IMR-90 (cell line): ENCODE data around the gene CFAP69. TPM values are rescaled to one million over a fixed set of nuclear protein-coding genes. Genes with fewer than 3 reads are reported as not detected.

Experiments
- ATAC-seq: fragments of 200-7000 bp; cut with Tn5 transposase; 2 replicates; pipeline ENCODE4 v1.9.1; 2020; ENCODE audit warnings: low read depth, mild to moderate bottlenecking, moderate library complexity
- BruUV-seq: library from RNA; stranded (reverse); fragments of 400-500 nt; replicated peaks from 2 replicates; lab custom pipeline; 2021; lab: Mats Ljungman, UMichigan
- CTCF ChIA-PET: fragments of 300-600 bp; formaldehyde crosslinking; extraction: SDS; loops from one replicate; lab custom pipeline; 2021; ENCODE audit warnings: antibody characterized with exemption; lab: Yijun Ruan, JAX
- POLR2A ChIA-PET: fragments of 300-600 bp; sonication (Branson Sonifier 250); formaldehyde crosslinking; loops from one replicate; lab custom pipeline; 2022; ENCODE audit warnings: antibody characterized with exemption; ENCODE audit not compliant: unreplicated experiment; lab: Charles Lee
- DNase-seq: peaks from one replicate; pipeline ENCODE4 v3.0.0; 2013
- H2AFZ ChIP-seq: replicated peaks from 2 replicates; pipeline ENCODE3; 2013; ENCODE audit warnings: low read length, mild to moderate bottlenecking; ENCODE audit not compliant: poor library complexity
- H2AK5ac ChIP-seq: 2 replicates; pipeline ENCODE4 v1.6.1; 2013; ENCODE audit warnings: low read depth, low read length, inconsistent platforms
- H2AK9ac ChIP-seq: replicated peaks from 2 replicates; pipeline ENCODE3; 2013; ENCODE audit warnings: mild to moderate bottlenecking, low read depth, low read length, moderate library complexity; ENCODE audit not compliant: poor library complexity
- H2BK120ac ChIP-seq: 2 replicates; pipeline ENCODE4 v1.6.1; 2013; ENCODE audit warnings: low read depth, low read length, inconsistent platforms
- H2BK15ac ChIP-seq: 3 replicates; pipeline ENCODE4 v1.6.1; 2013; ENCODE audit warnings: low read depth, low read length, inconsistent platforms
- H2BK20ac ChIP-seq: 2 replicates; pipeline ENCODE4 v1.6.1; 2013; ENCODE audit warnings: low read depth, mild to moderate bottlenecking, inconsistent platforms, low read length, moderate library complexity
- H2BK5ac ChIP-seq: 2 replicates; pipeline ENCODE4 v1.6.1; 2013; ENCODE audit warnings: mild to moderate bottlenecking, low read depth, low read length, inconsistent platforms; ENCODE audit not compliant: poor library complexity, severe bottlenecking
- H3K14ac ChIP-seq: replicated peaks from 2 replicates; pipeline ENCODE4 v1.6.1; 2013; ENCODE audit warnings: low read depth, low read length, inconsistent platforms
- H3K18ac ChIP-seq: 2 replicates; pipeline ENCODE4 v1.6.1; 2013; ENCODE audit warnings: low read depth, low read length, control low read depth
- H3K23ac ChIP-seq: 2 replicates; pipeline ENCODE4 v1.6.1; 2013; ENCODE audit warnings: low read depth, low read length, inconsistent platforms
- H3K27ac ChIP-seq: 2 replicates; pipeline ENCODE4 v1.5.1; 2013; ENCODE audit warnings: mild to moderate bottlenecking, control low read depth, low read length; ENCODE audit not compliant: insufficient read depth
- H3K27me3 ChIP-seq: 2 replicates; pipeline ENCODE4 v1.6.1; 2013; ENCODE audit warnings: low read length; ENCODE audit not compliant: control insufficient read depth, insufficient read depth
- H3K36me3 ChIP-seq: 2 replicates; pipeline ENCODE4 v1.6.1; 2013; ENCODE audit warnings: low read length, mixed read lengths; ENCODE audit not compliant: control insufficient read depth, insufficient read depth
- H3K4ac ChIP-seq: 2 replicates; pipeline ENCODE4 v1.6.1; 2013; ENCODE audit warnings: low read depth, low read length, inconsistent platforms
- H3K4me1 ChIP-seq: 2 replicates; pipeline ENCODE4 v1.6.1; 2013; ENCODE audit warnings: low read length, mixed read lengths; ENCODE audit not compliant: control insufficient read depth, insufficient read depth
- H3K4me2 ChIP-seq: 2 replicates; pipeline ENCODE4 v1.6.1; 2013; ENCODE audit warnings: low read depth, mild to moderate bottlenecking, control low read depth, low read length, moderate library complexity
- H3K4me3 ChIP-seq: 2 replicates; pipeline ENCODE4 v1.5.1; 2013; ENCODE audit warnings: low read depth, mild to moderate bottlenecking, control low read depth, low read length, moderate library complexity; ENCODE audit not compliant: insufficient read depth
- H3K56ac ChIP-seq: 2 replicates; pipeline ENCODE4 v1.6.1; 2013; ENCODE audit warnings: low read length, inconsistent platforms; ENCODE audit not compliant: insufficient read depth; ENCODE audit errors: extremely low read depth
- H3K79me1 ChIP-seq, 2 experiments: 2 replicates each; pipeline ENCODE4 v1.6.1; 2013; ENCODE audit warnings: low read length in 2 of 2, inconsistent platforms in 1 of 2, low read depth in 1 of 2
- H3K9ac ChIP-seq: 2 replicates; pipeline ENCODE4 v1.6.1; 2013; ENCODE audit warnings: low read depth, low read length, control low read depth
- H3K9me1 ChIP-seq: 2 replicates; pipeline ENCODE4 v1.6.1; 2013; ENCODE audit warnings: low read length, inconsistent platforms; ENCODE audit not compliant: insufficient read depth
- H3K9me3 ChIP-seq: 2 replicates; pipeline ENCODE4 v1.6.1; 2013; ENCODE audit warnings: low read length; ENCODE audit not compliant: control insufficient read depth, insufficient read depth
- H4K20me1 ChIP-seq: 2 replicates; pipeline ENCODE4 v1.6.1; 2013; ENCODE audit warnings: low read length, inconsistent platforms; ENCODE audit not compliant: insufficient read depth
- H4K5ac ChIP-seq: 2 replicates; pipeline ENCODE4 v1.6.1; 2013; ENCODE audit warnings: mild to moderate bottlenecking, low read depth, low read length, control low read depth
- H4K8ac ChIP-seq, 2 experiments: 2 replicates each; pipeline ENCODE4 v1.6.1; 2013; ENCODE audit warnings: low read depth in 2 of 2, low read length in 2 of 2, control low read depth in 1 of 2, inconsistent platforms in 1 of 2
- H4K91ac ChIP-seq: 2 replicates; pipeline ENCODE4 v1.6.1; 2013; ENCODE audit warnings: low read depth, low read length, inconsistent platforms; ENCODE audit not compliant: insufficient read depth
- BHLHE40 ChIP-seq: fragments of 150-350 bp; IDR thresholded peaks from 2 replicates; pipeline ENCODE4 v1.6.1; 2016; ENCODE audit warnings: mild to moderate bottlenecking, low read depth, low read length
- CTCF ChIP-seq: conservative IDR thresholded peaks from 2 replicates; pipeline ENCODE4 v1.5.1; 2012; ENCODE audit warnings: mild to moderate bottlenecking, low read depth, low read length, improper control_type of control experiment
- ELK1 ChIP-seq: fragments of 150-350 bp; IDR thresholded peaks from 2 replicates; pipeline ENCODE4 v1.6.1; 2016; ENCODE audit warnings: low read depth, mild to moderate bottlenecking, low read length, moderate library complexity, borderline replicate concordance
- MAZ ChIP-seq: IDR thresholded peaks from 2 replicates; pipeline ENCODE4 v1.6.1; 2012; ENCODE audit warnings: low read depth, mild to moderate bottlenecking, low read length, improper control_type of control experiment, moderate library complexity, borderline replicate concordance
- RAD21 ChIP-seq: IDR thresholded peaks from 2 replicates; pipeline ENCODE4 v1.6.1; 2012; ENCODE audit warnings: low read length, improper control_type of control experiment
- WGBS, 2 experiments: methylation state at CpG; one replicate each; pipeline versions ENCODE4 v1.1.5 to v1.1.7; 2013; ENCODE audit warnings: missing lambda C conversion rate in 2 of 2; ENCODE audit not compliant: insufficient read length in 1 of 2; ENCODE audit errors: extremely low coverage in 2 of 2; 5-methylcytosine and 5-hydroxymethylcytosine counted together
- dilution Hi-C: fragments of 300-500 bp; cut with HindIII; formaldehyde crosslinking; loops from one replicate; pipeline ENCODE4 v1.14.3; 2018; ENCODE audit warnings: low sequenced_read_pairs; ENCODE audit not compliant: unreplicated experiment
- in situ Hi-C: fragments of 300-500 bp; cut with MboI; formaldehyde crosslinking; loops from 3 replicates; pipeline ENCODE4 v1.14.3; 2019; ENCODE audit warnings: low sequenced_read_pairs, inconsistent platforms, mixed read lengths
- intact Hi-C: fragments of 100-400 bp; cut with micrococcal nuclease; formaldehyde crosslinking; loops from 2 replicates; pipeline ENCODE4 v1.10.0; 2022
- polyA plus RNA-seq, 3 experiments: library from polyadenylated mRNA; depleted of rRNA; stranded (reverse); fragments of >200 nt; gene quantifications; 2 replicates each; pipeline ENCODE4 v1.2.3, GENCODE V29; 2012; ENCODE audit warnings: low replicate concordance in 1 of 3
- total RNA-seq: library from RNA; depleted of rRNA; stranded (reverse); fragments of >200 nt; gene quantifications from 2 replicates; pipeline ENCODE4 v1.2.3, GENCODE V29; 2012

The CFAP69 gene
- total and polyA plus RNA-seq, 2 of the 4 experiments (the other 2 are of a cell fraction), result 0.72 to 0.86 TPM

- H3K4me3 ChIP-seq, result peak within 1 kb of the TSS; percentile 56
- peak within 1 kb of the TSS; percentile 88 for H3K4me2 ChIP-seq
- no peak within 1 kb of the TSS for H2BK15ac ChIP-seq
- H2AK9ac ChIP-seq, result peak within 1 kb of the TSS; percentile 6
- intact Hi-C loops, result loop anchor here (2.0 kb wide), 1 partner anchor 57 kb away; the partner anchor contains the start of gene STEAP1
- H3K23ac ChIP-seq, result no peak within 1 kb of the TSS
- no peak within 1 kb of the TSS for H2BK20ac ChIP-seq
- no peaks in the 10 kb centered on the region for H3K36me3 ChIP-seq
- POLR2A ChIA-PET, result interaction anchor here (0.6 kb wide), 1 partner anchor 807 kb away, joined by 3 read pairs; no protein-coding TSS in a partner anchor
- H4K8ac ChIP-seq, result peak within 1 kb of the TSS; percentile 31; a peak in 2 of 4 replicates
- no peak within 1 kb of the TSS for H2AK5ac ChIP-seq
- H2AFZ ChIP-seq, result peak within 1 kb of the TSS; percentile 87
- H4K20me1 ChIP-seq, result no peaks in the 10 kb centered on the region
- CTCF ChIA-PET, result interaction anchor here (0.6 to 1.4 kb wide), 16 partner anchors 9 to 578 kb away, joined by 3 to 6 read pairs (median 3); partner anchors contain the start of gene STEAP1
- no peaks in the 10 kb centered on the region for H3K79me1 ChIP-seq
- no peak within 1 kb of the TSS; the same call in 1 of the 2 replicates for H4K91ac ChIP-seq
- no TSS peak for BruUV-seq
- no peak within 1 kb of the TSS for H3K4ac ChIP-seq
- H3K14ac ChIP-seq, result no peak within 1 kb of the TSS; the same call in 1 of the 2 replicates
- H3K27ac ChIP-seq, result peak within 1 kb of the TSS; percentile 48
- dilution Hi-C loops, result no loop called here
- ATAC-seq, result peak; percentile 99
- no peaks in the 10 kb centered on the region for H3K27me3 ChIP-seq
- no peaks in the 10 kb centered on the region for H3K9me1 ChIP-seq
- H3K9ac ChIP-seq, result peak within 1 kb of the TSS; percentile 58
- H3K4me1 ChIP-seq, result no peaks in the 10 kb centered on the region
- in situ Hi-C loops, result no loop called here
- TF ChIP-seq MAZ (peak; percentile 78; the same call in 1 of the 2 replicates), BHLHE40 (no peak), CTCF (peak; percentile 61), RAD21 (peak; percentile 49), ELK1 (no peak)
- no peak within 1 kb of the TSS for H2BK5ac ChIP-seq
- peak; percentile 85 for DNase-seq
- 0 out of 2 replicates have a peak within 1 kb of the TSS, but pooled peaks have one; percentile 22 for H4K5ac ChIP-seq
- no peak within 1 kb of the TSS for H3K18ac ChIP-seq
- no peaks in the 10 kb centered on the region for H3K9me3 ChIP-seq
- 0% methylated on average over 18 of the region's 73 CpGs; no CpG with 5 or more reads in 1 of the 2 experiments for WGBS, 2 experiments
- no peak within 1 kb of the TSS for H2BK120ac ChIP-seq
- 0 out of 2 replicates have a peak within 1 kb of the TSS, but pooled peaks have one; percentile 35 for H3K56ac ChIP-seq
These were observed 33.4 kb upstream of the CFAP69 start, which contains the start of gene STEAP2 for GRCh38 chr7:90211391-90212148. TSS of gene STEAP2 (plus strand) at chr7:90211740. CDS start at chr7:90225083, 13,343 bp downstream.
